ENCODE results near the gene A1BG.

- no peak for TF ChIP-seq TCF7L2 (IDR thresholded peaks at IDR 0.05; ENCODE audit: low read depth, low read length)
- no peak for TF ChIP-seq CTCF (IDR thresholded peaks at IDR 0.05)
Observed at GRCh38 chr19:58330458-58330857, 22.8 kb downstream of the A1BG start.

Data from Panc1 (cell line).